A549 (cell line): ENCODE results near the gene SEC16B. TPM values are rescaled to one million over a fixed set of nuclear protein-coding genes. Genes with fewer than 3 reads are reported as not detected.

Experiments used
- ATAC-seq, 2 experiments: fragments of 200-7000 bp in 1 of 2; fragments of >200 bp in 1 of 2; cut with Nextera tagmentation in 1 of 2; cut with Tn5 transposase in 1 of 2; 3 replicates each; pipeline versions ENCODE4 v1.8.0 to v1.9.1; 2018 to 2020; ENCODE audit warnings: mild to moderate bottlenecking in 1 of 2, moderate library complexity in 1 of 2
- CTCF ChIA-PET: fragments of 300-600 bp; sonication (Branson Sonifier 250); formaldehyde crosslinking; extraction: SDS; loops from one replicate; lab custom pipeline; 2021; ENCODE audit warnings: antibody characterized with exemption, inconsistent platforms; lab: Yijun Ruan, JAX
- POLR2A ChIA-PET: fragments of 350-600 bp; formaldehyde crosslinking; extraction: SDS; loops from one replicate; lab custom pipeline; 2021; ENCODE audit warnings: antibody characterized with exemption, inconsistent platforms; lab: Yijun Ruan, JAX
- DNase-seq, 2 experiments: peaks; one replicate each; pipeline versions ENCODE4 v3.0.0 to v3.0.0-alpha.2; 2011 to 2016; ENCODE audit warnings: low read depth in 1 of 2, low spot score in 1 of 2
- FAIRE-seq: peaks from 2 replicates; lab custom pipeline; 2011; peaks lifted over from hg19 to GRCh38; lab: Jason Lieb, UNC
- H3K27ac ChIP-seq, 2 experiments: fragments of >200 bp; sonication (Bioruptor Twin); formaldehyde crosslinking; 3 replicates each; pipeline ENCODE4 v1.5.1; 2016 to 2017
- H3K4me1 ChIP-seq: fragments of >200 bp; sonication (Bioruptor Twin); formaldehyde crosslinking; 3 replicates; pipeline ENCODE4 v1.6.1; 2016
- H3K4me2 ChIP-seq: fragments of >200 bp; sonication (Bioruptor Twin); formaldehyde crosslinking; 3 replicates; pipeline ENCODE4 v1.6.1; 2016
- H3K4me3 ChIP-seq: fragments of >200 bp; sonication (Bioruptor Twin); formaldehyde crosslinking; 3 replicates; pipeline ENCODE4 v1.5.1; 2016
- H3K9me3 ChIP-seq: fragments of >200 bp; sonication (Bioruptor Twin); formaldehyde crosslinking; 3 replicates; pipeline ENCODE4 v1.6.1; 2016
- CBX2 ChIP-seq: fragments of 200-600 bp; sonication (generic); IDR thresholded peaks from 2 replicates; pipeline ENCODE4 v1.6.1; 2016; ENCODE audit warnings: low read depth, mild to moderate bottlenecking, borderline replicate concordance
- EP300 ChIP-seq, 2 experiments: fragments of >200 bp; sonication (Bioruptor Twin); formaldehyde crosslinking; IDR thresholded peaks; 2 replicates in 1 of 2; 3 replicates in 1 of 2; pipeline ENCODE4 v1.6.1; 2016 to 2017
- ESRRA ChIP-seq: fragments of 150-350 bp; IDR thresholded peaks from 2 replicates; pipeline ENCODE4 v1.6.1; 2014; ENCODE audit warnings: mild to moderate bottlenecking, low read length, borderline replicate concordance
- FOSL2 ChIP-seq, 2 experiments: fragments of 450-650 bp in 1 of 2; fragments of >200 bp in 1 of 2; sonication (Bioruptor Twin) in 1 of 2; formaldehyde crosslinking; IDR thresholded peaks; 2 replicates each; pipeline versions ENCODE4 v1.5.0 to v1.6.1; 2016 to 2020; ENCODE audit warnings: mild to moderate bottlenecking in 1 of 2, moderate library complexity in 1 of 2
- GATA3 ChIP-seq: IDR thresholded peaks from 2 replicates; pipeline ENCODE4 v1.6.1; 2012; ENCODE audit warnings: borderline replicate concordance
- HDAC2 ChIP-seq: fragments of 200-600 bp; sonication (generic); IDR thresholded peaks from 2 replicates; pipeline ENCODE4 v1.6.1; 2016
- HOXA7 ChIP-seq: fragments of 250-450 bp; sonication (Bioruptor Pico); IDR thresholded peaks from 2 replicates; pipeline ENCODE4 v1.5.0; 2020; ENCODE audit warnings: mild to moderate bottlenecking, moderate library complexity
- HOXB5 ChIP-seq: fragments of 250-450 bp; sonication (Bioruptor Pico); IDR thresholded peaks from 2 replicates; pipeline ENCODE4 v1.5.0; 2020; ENCODE audit warnings: mild to moderate bottlenecking, moderate library complexity
- JUNB ChIP-seq: fragments of >200 bp; sonication (Bioruptor Twin); formaldehyde crosslinking; IDR thresholded peaks from 2 replicates; pipeline ENCODE4 v1.6.1; 2016
- MAZ ChIP-seq: fragments of 150-350 bp; IDR thresholded peaks from 2 replicates; pipeline ENCODE4 v1.6.1; 2014; ENCODE audit warnings: antibody characterized with exemption, low read depth, low read length, borderline replicate concordance
- MYC ChIP-seq: IDR thresholded peaks from 2 replicates; pipeline ENCODE4 v1.6.1; 2012; ENCODE audit warnings: mild to moderate bottlenecking, inconsistent platforms, low read length, improper control_type of control experiment, borderline replicate concordance
- NFE2L2 ChIP-seq: fragments of 150-350 bp; conservative IDR thresholded peaks from 2 replicates; pipeline ENCODE4 v1.6.1; 2014; ENCODE audit warnings: low read length
- NPAS2 ChIP-seq: fragments of 250-450 bp; sonication (Bioruptor Pico); IDR thresholded peaks from 2 replicates; pipeline ENCODE4 v1.8.0; 2022; ENCODE audit warnings: mild to moderate bottlenecking, moderate library complexity, borderline replicate concordance
- RARB ChIP-seq: fragments of 250-450 bp; sonication (Bioruptor Pico); IDR thresholded peaks from 2 replicates; pipeline ENCODE4 v1.8.0; 2021; ENCODE audit warnings: mild to moderate bottlenecking, moderate library complexity
- RFX5 ChIP-seq: fragments of 450-650 bp; IDR thresholded peaks from 2 replicates; pipeline ENCODE4 v1.7.1; 2014; ENCODE audit warnings: antibody characterized with exemption, mild to moderate bottlenecking, moderate library complexity
- RNF2 ChIP-seq: fragments of 200-600 bp; sonication (generic); IDR thresholded peaks from 2 replicates; pipeline ENCODE4 v1.6.1; 2016; ENCODE audit warnings: low read depth, mild to moderate bottlenecking, antibody characterized with exemption, moderate library complexity, borderline replicate concordance
- SMC3 ChIP-seq: fragments of >200 bp; sonication (Bioruptor Twin); formaldehyde crosslinking; IDR thresholded peaks from 3 replicates; pipeline ENCODE4 v1.6.1; 2018; ENCODE audit warnings: inconsistent platforms
- SREBF2 ChIP-seq: fragments of 450-650 bp; IDR thresholded peaks from 2 replicates; pipeline ENCODE4 v1.6.1; 2014; ENCODE audit warnings: mild to moderate bottlenecking, moderate library complexity
- TFCP2L1 ChIP-seq: fragments of 250-450 bp; sonication (Bioruptor Pico); IDR thresholded peaks from 2 replicates; pipeline ENCODE4 v1.5.0; 2021; ENCODE audit warnings: mild to moderate bottlenecking
- TP53 ChIP-seq: fragments of 250-450 bp; sonication (Bioruptor Pico); IDR thresholded peaks from 2 replicates; pipeline ENCODE4 v1.5.0; 2021; ENCODE audit warnings: mild to moderate bottlenecking, moderate library complexity
- ZFP36 ChIP-seq: fragments of 450-650 bp; IDR thresholded peaks from 2 replicates; pipeline ENCODE4 v1.6.1; 2014; ENCODE audit warnings: borderline replicate concordance; ENCODE audit not compliant: partially characterized antibody
- ZNF302 ChIP-seq: fragments of 250-450 bp; sonication (Bioruptor Pico); IDR thresholded peaks from 2 replicates; pipeline ENCODE4 v1.9.0; 2021; ENCODE audit warnings: inconsistent platforms, mild to moderate bottlenecking, moderate library complexity
- WGBS: methylation state at CpG from one replicate; pipeline ENCODE4 v1.1.6; 2017; ENCODE audit errors: missing lambda C conversion rate; 5-methylcytosine and 5-hydroxymethylcytosine counted together
- polyA plus RNA-seq, 4 experiments: library from polyadenylated mRNA; depleted of rRNA in 3 of 4; stranded (reverse); fragments of >200 nt; fragmentation: RNase III in 1 of 4; extraction: RNeasy Plus Mini Kit Qiagen cat#74134 plus additional on column Dnase treatment in 1 of 4; gene quantifications; 2 replicates in 3 of 4; 3 replicates in 1 of 4; pipeline ENCODE4 v1.2.3, GENCODE V29; 2011 to 2017
- TF ChIP-seq, protein P1 (sequence below): IDR thresholded peaks from 2 replicates; pipeline ENCODE4 v1.6.1; 2012; ENCODE audit warnings: low read depth, borderline replicate concordance
- TF ChIP-seq, protein P2 (sequence below): fragments of 250-450 bp; sonication (Bioruptor Pico); IDR thresholded peaks from 2 replicates; pipeline ENCODE4 v1.5.0; 2021; ENCODE audit warnings: mild to moderate bottlenecking, moderate library complexity, borderline replicate concordance
- TF ChIP-seq, protein P3 (sequence below): fragments of 250-450 bp; sonication (Bioruptor Pico); IDR thresholded peaks from 2 replicates; pipeline ENCODE4 v1.5.0; 2020; ENCODE audit warnings: low read depth, mild to moderate bottlenecking, moderate library complexity
- TF ChIP-seq, protein P4 (sequence below): fragments of 150-350 bp; IDR thresholded peaks from 2 replicates; pipeline ENCODE4 v1.6.1; 2014; ENCODE audit warnings: low read depth, mild to moderate bottlenecking, low read length
- TF ChIP-seq, protein P5 (sequence below): IDR thresholded peaks from 2 replicates; pipeline ENCODE4 v1.6.1; 2012
- TF ChIP-seq, protein P6 (sequence below): fragments of >200 bp; sonication (Bioruptor Twin); formaldehyde crosslinking; IDR thresholded peaks from 3 replicates; pipeline ENCODE4 v1.6.1; 2016

The SEC16B gene
- polyA plus RNA-seq, 2 of the 4 experiments (the other 2 are of a cell fraction): 1.3 to 2.6 TPM

DNA sequence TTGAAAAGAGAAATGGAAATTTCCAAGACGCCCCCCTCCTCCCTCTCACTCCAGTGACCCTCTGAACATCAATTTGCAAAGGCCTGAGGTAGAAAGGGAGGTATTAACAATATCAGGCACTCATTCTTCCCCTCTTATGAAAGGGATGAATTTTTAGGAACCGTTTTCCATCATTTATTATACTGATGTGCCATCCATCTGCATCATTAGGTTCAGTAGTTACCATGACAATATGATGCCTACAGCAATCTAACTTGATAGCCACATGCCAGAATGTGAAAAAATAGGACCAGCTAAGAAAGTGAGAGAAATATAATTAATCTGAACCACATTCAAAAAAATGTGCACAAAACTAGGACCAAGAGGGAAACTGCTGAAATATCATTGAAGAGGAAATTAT lies 40.9 kb downstream of the SEC16B start:
- Histone ChIP-seq H3K27ac (no peak overlapping the region), H3K9me3 (no peaks in the 10 kb centered on the region), H3K4me2 (no peak overlapping the region), H3K4me3 (no peak overlapping the region)
- FAIRE-seq (no peak), ATAC-seq (no peak)
- POLR2A ChIA-PET: no interaction called here
- TF ChIP-seq, protein P1, sequence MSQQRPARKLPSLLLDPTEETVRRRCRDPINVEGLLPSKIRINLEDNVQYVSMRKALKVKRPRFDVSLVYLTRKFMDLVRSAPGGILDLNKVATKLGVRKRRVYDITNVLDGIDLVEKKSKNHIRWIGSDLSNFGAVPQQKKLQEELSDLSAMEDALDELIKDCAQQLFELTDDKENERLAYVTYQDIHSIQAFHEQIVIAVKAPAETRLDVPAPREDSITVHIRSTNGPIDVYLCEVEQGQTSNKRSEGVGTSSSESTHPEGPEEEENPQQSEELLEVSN: no peak
- no peak for TF ChIP-seq MAZ
- no peak for TF ChIP-seq FOSL2 (IDR thresholded peaks at IDR 0.05)
- no peak for TF ChIP-seq FOSL2 (CRISPR knock-in tag; IDR thresholded peaks at IDR 0.05)
- no peak for TF ChIP-seq ZNF302 (CRISPR knock-in tag)
- no peak for TF ChIP-seq CBX2
- TF ChIP-seq, protein P2, sequence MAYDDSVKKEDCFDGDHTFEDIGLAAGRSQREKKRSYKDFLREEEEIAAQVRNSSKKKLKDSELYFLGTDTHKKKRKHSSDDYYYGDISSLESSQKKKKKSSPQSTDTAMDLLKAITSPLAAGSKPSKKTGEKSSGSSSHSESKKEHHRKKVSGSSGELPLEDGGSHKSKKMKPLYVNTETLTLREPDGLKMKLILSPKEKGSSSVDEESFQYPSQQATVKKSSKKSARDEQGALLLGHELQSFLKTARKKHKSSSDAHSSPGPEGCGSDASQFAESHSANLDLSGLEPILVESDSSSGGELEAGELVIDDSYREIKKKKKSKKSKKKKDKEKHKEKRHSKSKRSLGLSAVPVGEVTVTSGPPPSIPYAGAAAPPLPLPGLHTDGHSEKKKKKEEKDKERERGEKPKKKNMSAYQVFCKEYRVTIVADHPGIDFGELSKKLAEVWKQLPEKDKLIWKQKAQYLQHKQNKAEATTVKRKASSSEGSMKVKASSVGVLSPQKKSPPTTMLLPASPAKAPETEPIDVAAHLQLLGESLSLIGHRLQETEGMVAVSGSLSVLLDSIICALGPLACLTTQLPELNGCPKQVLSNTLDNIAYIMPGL (CRISPR knock-in tag): no peak
- TF ChIP-seq, protein P3, sequence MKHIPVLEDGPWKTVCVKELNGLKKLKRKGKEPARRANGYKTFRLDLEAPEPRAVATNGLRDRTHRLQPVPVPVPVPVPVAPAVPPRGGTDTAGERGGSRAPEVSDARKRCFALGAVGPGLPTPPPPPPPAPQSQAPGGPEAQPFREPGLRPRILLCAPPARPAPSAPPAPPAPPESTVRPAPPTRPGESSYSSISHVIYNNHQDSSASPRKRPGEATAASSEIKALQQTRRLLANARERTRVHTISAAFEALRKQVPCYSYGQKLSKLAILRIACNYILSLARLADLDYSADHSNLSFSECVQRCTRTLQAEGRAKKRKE (CRISPR knock-in tag): no peak
- no peak for TF ChIP-seq ESRRA
- no peak for TF ChIP-seq JUNB
- no peak for TF ChIP-seq HDAC2
- no peak for TF ChIP-seq NFE2L2
- TF ChIP-seq TFCP2L1 (CRISPR knock-in tag): no peak
- TF ChIP-seq, all 56 proteins: peak for 0
- peaks cover 9% of the 10 kb centered on the region; the same call in 1 of the 3 replicates for H3K4me1 ChIP-seq
- CTCF ChIA-PET: interaction anchor here (10.1 kb wide), 1 partner anchor 16 kb away, joined by 79 read pairs; no protein-coding TSS in a partner anchor
- WGBS: 37% methylated on average over 2 of the region's 2 CpGs
- no peak for DNase-seq

DNA sequence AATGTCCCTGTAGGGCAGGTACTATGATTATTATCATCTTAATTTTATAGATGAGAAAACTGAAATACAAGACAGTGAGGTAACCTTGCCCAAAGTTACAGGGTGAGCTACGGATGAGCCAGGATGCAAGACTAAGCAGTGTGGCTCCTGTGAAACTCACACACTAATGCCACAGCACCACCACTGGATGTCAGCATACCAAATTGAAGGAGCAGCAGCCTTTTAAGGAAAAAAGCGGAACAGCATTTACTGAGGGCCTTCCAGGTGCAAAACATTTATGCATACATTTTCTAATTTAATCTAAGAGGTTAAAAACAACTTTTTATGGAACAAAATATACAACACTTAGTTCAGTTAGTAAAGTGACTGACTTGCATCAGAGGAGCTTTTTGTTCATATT lies 41.7 kb downstream of the SEC16B start:
- H3K9me3 ChIP-seq: no peaks in the 10 kb centered on the region
- TF ChIP-seq SREBF2 (no peak), GATA3 (no peak), ZFP36 (no peak), ZNF302 (CRISPR knock-in tag) (no peak), HOXA7 (CRISPR knock-in tag) (no peak), MYC (no peak), SMC3 (no peak), EP300 (IDR thresholded peaks at IDR 0.05) (no peak), HOXB5 (CRISPR knock-in tag) (no peak), NPAS2 (no peak), RNF2 (no peak), RFX5 (no peak), TP53 (CRISPR knock-in tag) (no peak), RARB (CRISPR knock-in tag) (no peak), JUNB (no peak)
- TF ChIP-seq, protein P4, sequence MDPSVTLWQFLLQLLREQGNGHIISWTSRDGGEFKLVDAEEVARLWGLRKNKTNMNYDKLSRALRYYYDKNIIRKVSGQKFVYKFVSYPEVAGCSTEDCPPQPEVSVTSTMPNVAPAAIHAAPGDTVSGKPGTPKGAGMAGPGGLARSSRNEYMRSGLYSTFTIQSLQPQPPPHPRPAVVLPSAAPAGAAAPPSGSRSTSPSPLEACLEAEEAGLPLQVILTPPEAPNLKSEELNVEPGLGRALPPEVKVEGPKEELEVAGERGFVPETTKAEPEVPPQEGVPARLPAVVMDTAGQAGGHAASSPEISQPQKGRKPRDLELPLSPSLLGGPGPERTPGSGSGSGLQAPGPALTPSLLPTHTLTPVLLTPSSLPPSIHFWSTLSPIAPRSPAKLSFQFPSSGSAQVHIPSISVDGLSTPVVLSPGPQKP: no peak
- TF ChIP-seq, protein P5, sequence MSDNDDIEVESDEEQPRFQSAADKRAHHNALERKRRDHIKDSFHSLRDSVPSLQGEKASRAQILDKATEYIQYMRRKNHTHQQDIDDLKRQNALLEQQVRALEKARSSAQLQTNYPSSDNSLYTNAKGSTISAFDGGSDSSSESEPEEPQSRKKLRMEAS: no peak
- TF ChIP-seq, protein P6, sequence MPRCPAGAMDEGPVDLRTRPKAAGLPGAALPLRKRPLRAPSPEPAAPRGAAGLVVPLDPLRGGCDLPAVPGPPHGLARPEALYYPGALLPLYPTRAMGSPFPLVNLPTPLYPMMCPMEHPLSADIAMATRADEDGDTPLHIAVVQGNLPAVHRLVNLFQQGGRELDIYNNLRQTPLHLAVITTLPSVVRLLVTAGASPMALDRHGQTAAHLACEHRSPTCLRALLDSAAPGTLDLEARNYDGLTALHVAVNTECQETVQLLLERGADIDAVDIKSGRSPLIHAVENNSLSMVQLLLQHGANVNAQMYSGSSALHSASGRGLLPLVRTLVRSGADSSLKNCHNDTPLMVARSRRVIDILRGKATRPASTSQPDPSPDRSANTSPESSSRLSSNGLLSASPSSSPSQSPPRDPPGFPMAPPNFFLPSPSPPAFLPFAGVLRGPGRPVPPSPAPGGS: no peak
- TF ChIP-seq, protein P1: no peak
- H3K4me3 ChIP-seq: no peak overlapping the region
- no peak for DNase-seq
- FAIRE-seq: no peak
- no peak overlapping the region for H3K27ac ChIP-seq
- 85% methylated on average over 2 of the region's 2 CpGs for WGBS
- H3K4me1 ChIP-seq: peaks cover 9% of the 10 kb centered on the region; the same call in 1 of the 3 replicates
- ChIA-PET POLR2A (no interaction called here), CTCF (interaction anchor here (10.1 kb wide), 1 partner anchor 17 kb away, joined by 79 read pairs; no protein-coding TSS in a partner anchor)
- no peak overlapping the region for H3K4me2 ChIP-seq
- ATAC-seq: no peak
